ENCODE measurements around the gene OSBPL2.

DNA sequence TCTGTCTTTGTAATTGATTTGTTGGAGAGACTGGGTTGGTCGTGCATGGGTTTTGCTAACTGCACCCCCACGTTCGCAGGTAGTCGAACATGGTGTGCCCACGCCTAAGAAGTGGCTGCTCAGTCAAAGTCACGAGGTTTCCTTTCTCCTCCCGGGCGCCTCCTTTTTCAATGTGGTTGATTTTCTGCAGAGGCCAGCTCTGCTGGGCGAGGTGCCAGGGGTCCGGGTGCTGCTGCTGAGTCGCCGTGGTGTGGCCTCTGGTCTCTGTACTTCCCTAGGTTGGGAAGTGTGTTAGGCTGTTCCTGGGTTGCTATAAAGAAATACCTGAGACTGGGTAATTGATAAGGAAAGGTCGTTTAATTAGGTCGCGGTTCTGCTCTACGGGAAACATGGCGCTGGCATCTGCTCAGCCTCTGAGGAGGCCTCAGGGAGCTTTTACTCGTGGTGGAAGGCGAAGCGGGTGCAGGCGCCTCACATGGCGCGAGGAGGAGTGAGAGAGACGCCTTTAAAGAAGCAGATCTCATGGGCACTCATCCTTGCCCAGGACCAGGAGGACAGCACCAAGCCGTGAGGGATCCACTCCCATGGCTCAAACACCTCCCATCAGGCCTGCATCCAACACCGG is 14.1 kb downstream of the OSBPL2 start:
- TF ChIP-seq, protein P1, sequence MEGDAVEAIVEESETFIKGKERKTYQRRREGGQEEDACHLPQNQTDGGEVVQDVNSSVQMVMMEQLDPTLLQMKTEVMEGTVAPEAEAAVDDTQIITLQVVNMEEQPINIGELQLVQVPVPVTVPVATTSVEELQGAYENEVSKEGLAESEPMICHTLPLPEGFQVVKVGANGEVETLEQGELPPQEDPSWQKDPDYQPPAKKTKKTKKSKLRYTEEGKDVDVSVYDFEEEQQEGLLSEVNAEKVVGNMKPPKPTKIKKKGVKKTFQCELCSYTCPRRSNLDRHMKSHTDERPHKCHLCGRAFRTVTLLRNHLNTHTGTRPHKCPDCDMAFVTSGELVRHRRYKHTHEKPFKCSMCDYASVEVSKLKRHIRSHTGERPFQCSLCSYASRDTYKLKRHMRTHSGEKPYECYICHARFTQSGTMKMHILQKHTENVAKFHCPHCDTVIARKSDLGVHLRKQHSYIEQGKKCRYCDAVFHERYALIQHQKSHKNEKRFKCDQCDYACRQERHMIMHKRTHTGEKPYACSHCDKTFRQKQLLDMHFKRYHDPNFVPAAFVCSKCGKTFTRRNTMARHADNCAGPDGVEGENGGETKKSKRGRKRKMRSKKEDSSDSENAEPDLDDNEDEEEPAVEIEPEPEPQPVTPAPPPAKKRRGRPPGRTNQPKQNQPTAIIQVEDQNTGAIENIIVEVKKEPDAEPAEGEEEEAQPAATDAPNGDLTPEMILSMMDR (IDR thresholded peaks at IDR 0.05): no peak
- TF ChIP-seq POLR2A (IDR thresholded peaks at IDR 0.05) (no peak), POLR2AphosphoS5 (IDR thresholded peaks at IDR 0.05; ENCODE audit: insufficient read depth in 1 of 2, low read depth in 1 of 2) (no peak)

Measured in vagina (tissue), 2 donors.